GM12878 (cell line): ENCODE data around the gene CDC27. TPM values are rescaled to one million over a fixed set of nuclear protein-coding genes. Genes with fewer than 3 reads are reported as not detected.

Source experiments
- ATAC-seq: fragments of 200-7000 bp; cut with Tn5 transposase; 3 replicates; pipeline ENCODE4 v1.9.1; 2020; ENCODE audit warnings: mild to moderate bottlenecking, moderate library complexity
- BruUV-seq: library from RNA; stranded (reverse); fragments of 400-500 nt; replicated peaks from 2 replicates; lab custom pipeline; 2021; lab: Mats Ljungman, UMichigan
- CTCF ChIA-PET: fragments of 300-600 bp; sonication (Branson Sonifier 250); formaldehyde crosslinking; extraction: SDS; loops from one replicate; lab custom pipeline; 2021; ENCODE audit warnings: inconsistent platforms; lab: Yijun Ruan, JAX
- POLR2A ChIA-PET: fragments of 350-600 bp; formaldehyde crosslinking; extraction: SDS; loops from one replicate; lab custom pipeline; 2021; ENCODE audit warnings: inconsistent platforms; lab: Charles Lee
- RAD21 ChIA-PET: fragments of 300-600 bp; sonication (Branson Sonifier 250); formaldehyde crosslinking; loops from one replicate; lab custom pipeline; 2023; ENCODE audit warnings: antibody characterized with exemption; ENCODE audit not compliant: unreplicated experiment; lab: Charles Lee
- SMC1A ChIA-PET: fragments of 300-600 bp; sonication (Branson Sonifier 250); formaldehyde crosslinking; loops from one replicate; lab custom pipeline; 2023; ENCODE audit not compliant: unreplicated experiment, uncharacterized antibody; lab: Charles Lee
- DNase-seq: peaks from one replicate; pipeline ENCODE4 v3.0.0-alpha.2; 2011; ENCODE audit warnings: low read depth, low spot score
- FAIRE-seq: peaks from 3 replicates; lab custom pipeline; 2011; peaks lifted over from hg19 to GRCh38; lab: Jason Lieb, UNC
- H2AFZ ChIP-seq: 2 replicates; pipeline ENCODE4 v1.6.0; 2011; ENCODE audit warnings: low read depth, low read length, control low read depth; ENCODE audit not compliant: control insufficient read depth
- H3K27ac ChIP-seq: 2 replicates; pipeline ENCODE4 v1.5.1; 2011; ENCODE audit warnings: control low read depth; ENCODE audit not compliant: control insufficient read depth, insufficient read depth
- H3K27me3 ChIP-seq, 2 experiments: replicated peaks in 1 of 2; 2 replicates each; pipeline versions ENCODE4 v1.6.0 to v1.6.1; 2011; ENCODE audit warnings: low read length in 1 of 2; ENCODE audit not compliant: control insufficient read depth in 2 of 2, insufficient read depth in 2 of 2
- H3K36me3 ChIP-seq, 2 experiments: 2 replicates each; pipeline ENCODE4 v1.5.1; 2011; ENCODE audit warnings: low read length in 1 of 2; ENCODE audit not compliant: control insufficient read depth in 2 of 2, insufficient read depth in 2 of 2
- H3K4me1 ChIP-seq: 2 replicates; pipeline ENCODE4 v1.6.1; 2011; ENCODE audit warnings: mild to moderate bottlenecking, low read length, moderate library complexity, mixed read lengths; ENCODE audit not compliant: control insufficient read depth, insufficient read depth
- H3K4me2 ChIP-seq: 2 replicates; pipeline ENCODE4 v1.6.0; 2011; ENCODE audit warnings: control low read depth; ENCODE audit not compliant: control insufficient read depth, insufficient read depth
- H3K4me3 ChIP-seq: fragments of 200-600 bp; sonication (generic); 2 replicates; pipeline ENCODE4 v1.5.1; 2016
- H3K79me2 ChIP-seq: 2 replicates; pipeline ENCODE4 v1.6.0; 2011; ENCODE audit warnings: low read length; ENCODE audit not compliant: control insufficient read depth, insufficient read depth
- H3K9ac ChIP-seq: 2 replicates; pipeline ENCODE4 v1.8.0; 2011; ENCODE audit warnings: low read length, control low read depth, mixed read lengths; ENCODE audit not compliant: control insufficient read depth, insufficient read depth
- H3K9me3 ChIP-seq: replicated peaks from 3 replicates; pipeline ENCODE4 v1.5.1; 2011; ENCODE audit warnings: mild to moderate bottlenecking, low read length; ENCODE audit not compliant: control insufficient read depth, insufficient read depth
- H4K20me1 ChIP-seq: 2 replicates; pipeline ENCODE4 v1.6.0; 2011; ENCODE audit not compliant: control insufficient read depth, insufficient read depth
- CUX1 ChIP-seq: IDR thresholded peaks from 2 replicates; pipeline ENCODE4 v1.6.1; 2012; ENCODE audit warnings: improper control_type of control experiment, low read depth, low read length; ENCODE audit not compliant: insufficient replicate concordance
- ETV6 ChIP-seq, 2 experiments: fragments of 450-650 bp in 1 of 2; IDR thresholded peaks in 1 of 2; conservative IDR thresholded peaks in 1 of 2; 2 replicates each; pipeline ENCODE4 v1.6.1; 2014; ENCODE audit warnings: antibody characterized with exemption in 1 of 2, borderline replicate concordance in 1 of 2, low read depth in 1 of 2, mild to moderate bottlenecking in 1 of 2, moderate library complexity in 1 of 2
- FOXM1 ChIP-seq: IDR thresholded peaks from 2 replicates; pipeline ENCODE4 v1.6.1; 2012; ENCODE audit warnings: low read depth, mild to moderate bottlenecking, inconsistent platforms, low read length, moderate library complexity
- SIN3A ChIP-seq: IDR thresholded peaks from 2 replicates; pipeline ENCODE4 v1.6.1; 2012; ENCODE audit warnings: low read depth, low read length, improper control_type of control experiment
- SUZ12 ChIP-seq: fragments of 200-600 bp; sonication (generic); IDR thresholded peaks from one replicate; pipeline ENCODE4 v1.6.1; 2018; ENCODE audit warnings: antibody characterized with exemption, mild to moderate bottlenecking; ENCODE audit not compliant: unreplicated experiment
- WGBS: methylation state at CpG from one replicate; pipeline ENCODE4 v1.1.6; 2016; ENCODE audit warnings: low lambda C conversion rate; ENCODE audit not compliant: insufficient replicate concordance, insufficient coverage; ENCODE audit errors: missing lambda C conversion rate; 5-methylcytosine and 5-hydroxymethylcytosine counted together
- in situ Hi-C: fragments of 300-500 bp; cut with MboI; formaldehyde crosslinking; loops from 9 replicates; pipeline ENCODE4 v1.14.3; 2018; ENCODE audit warnings: mixed read lengths
- intact Hi-C: fragments of 100-400 bp; cut with micrococcal nuclease; formaldehyde crosslinking; loops from one replicate; pipeline ENCODE4 v1.14.2; 2022; ENCODE audit not compliant: unreplicated experiment
- polyA plus RNA-seq, 11 experiments: library from polyadenylated mRNA; depleted of rRNA in 4 of 11; unstranded in 6 of 11; stranded (reverse) in 5 of 11; fragments of >200 nt; fragmentation: Nextera tagmentation in 4 of 11; fragmentation: Illumina TruSeq in 1 of 11; extraction: Ambion mirVana in 4 of 11; extraction: Trizol in 1 of 11; gene quantifications; 1 replicate in 1 of 11; 2 replicates in 10 of 11; pipeline versions ENCODE4 v1.2.1 to v1.2.3, GENCODE V29; 2011 to 2016; ENCODE audit warnings: inconsistent platforms in 2 of 11, missing spikeins in 2 of 11, low read depth in 1 of 11
- total RNA-seq, 4 experiments: library from RNA; depleted of rRNA in 3 of 4; stranded (reverse); fragments of >200 nt in 3 of 4; fragmentation: Illumina TruSeq in 1 of 4; extraction: Trizol in 1 of 4; gene quantifications; 2 replicates each; pipeline versions ENCODE4 v1.2.1 to v1.2.3, GENCODE V29; 2013 to 2021

The CDC27 gene
- total and polyA plus RNA-seq, 10 of the 15 experiments (the other 5 are each of a cell fraction or from before 2014, with no cell fraction given): 23.2 to 138 (median 97.8) TPM

GRCh38 chr17:47077576-47077975 lies 111.5 kb downstream of the CDC27 start:
- 72% methylated on average over 2 of the region's 2 CpGs for WGBS
- H3K4me1 ChIP-seq: no peaks in the 10 kb centered on the region
- no peak for ATAC-seq
- POLR2A ChIA-PET: interaction anchor here (0.8 to 1.1 kb wide), 2 partner anchors 8 to 10 kb away, joined by 3 read pairs; no protein-coding TSS in a partner anchor
- no peaks in the 10 kb centered on the region for H3K27me3 ChIP-seq
- TF ChIP-seq CUX1 (no peak), FOXM1 (no peak), SUZ12 (no peak), ETV6 (conservative IDR thresholded peaks at IDR 0.05 in 1 of 2, IDR thresholded peaks at IDR 0.05 in 1 of 2; ENCODE audit: borderline replicate concordance in 1 of 2, low read depth in 1 of 2) (no peak), SIN3A (no peak)
- no peaks in the 10 kb centered on the region for H4K20me1 ChIP-seq
- intact Hi-C loops: no loop called here
- H3K36me3 ChIP-seq: no peaks in the 10 kb centered on the region
- no peak for DNase-seq
- H2AFZ ChIP-seq: no peak overlapping the region
- SMC1A ChIA-PET: no interaction called here
- CTCF ChIA-PET: no interaction called here
- H3K9me3 ChIP-seq: no peaks in the 10 kb centered on the region
- H3K79me2 ChIP-seq: no peaks in the 10 kb centered on the region
- in situ Hi-C loops: no loop called here
- no peak overlapping the region for H3K9ac ChIP-seq
- RAD21 ChIA-PET: no interaction called here
- no peak for FAIRE-seq
- no peak overlapping the region for H3K27ac ChIP-seq
- BruUV-seq: no TSS peak
- no peak overlapping the region for H3K4me3 ChIP-seq
- H3K4me2 ChIP-seq: no peak overlapping the region
